Measurements from ENCODE around the gene LY6G5B. TPM values are rescaled to one million over a fixed set of nuclear protein-coding genes. Genes with fewer than 3 reads are reported as not detected.

Gene LY6G5B
- total and polyA plus RNA-seq, 4 donors: 1.6 to 25.1 (median 20.2) TPM

DNA sequence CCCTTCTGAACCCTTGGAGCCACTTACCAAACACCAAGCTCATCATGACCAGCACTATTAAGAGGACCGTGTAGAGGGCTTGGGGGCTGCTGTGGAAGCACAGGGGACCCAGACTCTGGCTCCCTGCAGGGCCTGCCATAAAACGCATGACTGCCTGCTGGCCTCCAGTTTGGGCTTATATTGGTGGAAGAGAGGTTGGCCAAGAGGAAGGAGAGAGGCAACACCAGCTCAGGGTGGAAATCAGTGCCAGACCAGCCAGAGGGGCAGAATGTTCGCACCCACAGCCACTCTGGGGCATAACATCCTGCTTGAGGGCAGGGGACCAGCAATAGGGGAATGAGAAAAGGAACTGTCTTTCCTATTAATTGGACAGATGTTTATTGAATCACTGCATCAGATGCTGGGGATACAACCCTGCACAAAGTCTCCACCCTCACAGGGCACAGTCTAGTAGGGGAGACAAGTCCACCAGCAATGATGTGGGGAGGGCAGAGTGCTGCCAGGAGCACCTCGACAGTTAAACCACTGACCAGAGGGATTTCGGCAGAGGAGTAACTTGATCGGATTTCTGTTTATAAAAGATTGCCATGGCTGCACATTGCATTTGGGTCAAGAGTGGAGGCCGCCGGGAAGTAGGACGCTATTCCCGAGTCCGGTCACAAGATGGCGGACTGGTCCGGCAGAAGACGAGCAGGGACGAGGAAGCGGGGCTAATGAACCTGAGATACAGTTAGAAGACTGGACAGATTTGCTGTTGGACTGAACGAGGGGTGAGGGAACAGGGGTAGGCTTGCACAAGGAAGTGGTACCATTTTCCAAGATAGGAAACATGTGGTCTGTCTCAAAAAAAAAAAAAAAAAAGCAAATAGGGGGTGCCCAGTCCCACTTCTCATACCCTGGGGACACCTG lies 10.7 kb downstream of the LY6G5B start, which contains the start of gene LY6G5C:
Gene LY6G5C (minus strand): TSS at position 842 of the 909 bp plus-strand sequence. CDS start 694 bp downstream, at position 148.
- H3K27me3 ChIP-seq (ENCODE audit: control insufficient read depth in 1 of 2, insufficient read depth in 2 of 2, low read length in 1 of 2): no peaks in the 10 kb centered on the region
- no peaks in the 10 kb centered on the region for H3K9me3 ChIP-seq (ENCODE audit: control insufficient read depth, low read length)
- peak; percentile 94 for ATAC-seq (ENCODE audit: low FRiP score)
- H3K27ac ChIP-seq (ENCODE audit: low read depth in 1 of 2, low read length in 2 of 2): no peak within 1 kb of the TSS
- WGBS, 2 donors: 11 to 12% methylated on average over 17 of the region's 17 CpGs
- no peaks in the 10 kb centered on the region for H3K36me3 ChIP-seq (ENCODE audit: control insufficient read depth in 1 of 2, insufficient read depth in 2 of 2, low read length in 1 of 2)
- intact Hi-C loops (cut with DNase I): loop anchor here (2.0 to 10.0 kb wide), 7 partner anchors 48 to 272 kb away; partner anchors contain the start of genes DDAH2 (in 1 of the 2), EHMT2 (in 1 of the 2) and NEU1 (in 1 of the 2)
- no peaks in the 10 kb centered on the region for H3K4me1 ChIP-seq (ENCODE audit: control insufficient read depth in 1 of 2, insufficient read depth in 2 of 2, low read length in 2 of 2)
- DNase-seq: peak; percentile 90 to 93
- H3K4me3 ChIP-seq (ENCODE audit: low read length in 2 of 2): peak within 1 kb of the TSS in 1 of 2 donors; percentile 56

DNA sequence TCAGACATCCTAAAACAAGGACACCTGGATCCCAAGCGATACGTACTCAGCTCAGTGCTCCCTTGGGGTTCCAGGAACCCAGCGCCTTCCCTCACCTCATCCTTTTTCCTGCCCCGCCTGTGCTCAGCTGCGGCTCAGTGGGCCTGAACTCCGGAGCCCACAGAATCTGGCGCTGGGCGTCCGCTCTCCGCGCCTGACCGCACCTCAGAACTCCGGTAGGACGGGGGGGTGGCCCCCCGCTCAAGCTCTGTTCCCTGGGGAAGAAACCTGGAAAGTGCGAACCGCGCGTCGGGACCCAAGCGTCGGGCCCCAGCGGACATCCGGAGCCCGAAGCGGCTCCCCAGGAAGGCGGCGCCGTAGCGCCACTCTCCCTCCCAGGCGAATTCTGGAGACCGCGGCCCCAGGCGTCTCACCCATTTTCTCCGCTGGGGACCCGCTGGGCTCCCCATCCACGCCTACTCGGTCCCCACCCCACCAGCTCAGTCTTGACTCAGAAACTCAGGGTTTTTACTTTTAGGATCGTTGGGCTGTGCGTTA lies 11.4 kb downstream of the LY6G5B start:
- ATAC-seq (ENCODE audit: low FRiP score): peak; percentile 79
- Histone ChIP-seq H3K27ac (ENCODE audit: low read depth in 1 of 2, low read length in 2 of 2) (no peak overlapping the region), H3K9me3 (ENCODE audit: control insufficient read depth, low read length) (no peaks in the 10 kb centered on the region), H3K4me1 (ENCODE audit: control insufficient read depth in 1 of 2, insufficient read depth in 2 of 2, low read length in 2 of 2) (no peaks in the 10 kb centered on the region), H3K27me3 (ENCODE audit: control insufficient read depth in 1 of 2, insufficient read depth in 2 of 2, low read length in 1 of 2) (no peaks in the 10 kb centered on the region), H3K4me3 (ENCODE audit: low read length in 2 of 2) (peak overlapping the region in 1 of 2 donors; percentile 56), H3K36me3 (ENCODE audit: control insufficient read depth in 1 of 2, insufficient read depth in 2 of 2, low read length in 1 of 2) (peaks cover 0 to under 1% of the 10 kb centered on the region in 2 donors)
- peak; percentile 68 to 85 for DNase-seq
- 1% methylated on average over 40 of the region's 40 CpGs for WGBS, 2 donors
- intact Hi-C loops (cut with DNase I): loop anchor here (2.0 to 10.0 kb wide), 7 partner anchors 48 to 271 kb away; partner anchors contain the start of genes DDAH2 (in 1 of the 2), EHMT2 (in 1 of the 2) and NEU1 (in 1 of the 2)

- ATAC-seq (ENCODE audit: low FRiP score) (no peak), DNase-seq (no peak)
- intact Hi-C loops (cut with DNase I): loop anchor here (5.0 to 10.0 kb wide), 5 partner anchors 89 to 269 kb away; partner anchors contain the start of genes EHMT2 (in 1 of the 2) and NEU1 (in 1 of the 2)
- Histone ChIP-seq H3K27me3 (ENCODE audit: control insufficient read depth in 1 of 2, insufficient read depth in 2 of 2, low read length in 1 of 2) (no peaks in the 10 kb centered on the region), H3K36me3 (ENCODE audit: control insufficient read depth in 1 of 2, insufficient read depth in 2 of 2, low read length in 1 of 2) (peaks cover 0 to 3% of the 10 kb centered on the region in 2 donors), H3K9me3 (ENCODE audit: control insufficient read depth, low read length) (no peaks in the 10 kb centered on the region), H3K27ac (ENCODE audit: low read depth in 1 of 2, low read length in 2 of 2) (no peak overlapping the region), H3K4me3 (ENCODE audit: low read length in 2 of 2) (no peak overlapping the region), H3K4me1 (ENCODE audit: control insufficient read depth in 1 of 2, insufficient read depth in 2 of 2, low read length in 2 of 2) (no peaks in the 10 kb centered on the region)
- 76 to 80% methylated on average over 13 of the region's 13 CpGs for WGBS, 2 donors
These were observed 13.8 kb downstream of the LY6G5B start for GRCh38 chr6:31683591-31683990.

- no peak for DNase-seq
- Histone ChIP-seq H3K36me3 (ENCODE audit: control insufficient read depth in 1 of 2, insufficient read depth in 2 of 2, low read length in 1 of 2) (peaks cover 0 to 3% of the 10 kb centered on the region in 2 donors), H3K9me3 (ENCODE audit: control insufficient read depth, low read length) (no peaks in the 10 kb centered on the region), H3K4me3 (ENCODE audit: low read length in 2 of 2) (no peak overlapping the region), H3K27ac (ENCODE audit: low read depth in 1 of 2, low read length in 2 of 2) (no peak overlapping the region), H3K4me1 (ENCODE audit: control insufficient read depth in 1 of 2, insufficient read depth in 2 of 2, low read length in 2 of 2) (no peaks in the 10 kb centered on the region), H3K27me3 (ENCODE audit: control insufficient read depth in 1 of 2, insufficient read depth in 2 of 2, low read length in 1 of 2) (no peaks in the 10 kb centered on the region)
- no peak for ATAC-seq (ENCODE audit: low FRiP score)
- WGBS, 2 donors: 79 to 80% methylated on average over 5 of the region's 5 CpGs
- intact Hi-C loops (cut with DNase I): loop anchor here (10.0 kb wide), 2 partner anchors 148 to 178 kb away; partner anchors contain the start of gene NEU1 (in 1 of the 2)
These were observed 16.7 kb downstream of the LY6G5B start for GRCh38 chr6:31686483-31686882.

DNA sequence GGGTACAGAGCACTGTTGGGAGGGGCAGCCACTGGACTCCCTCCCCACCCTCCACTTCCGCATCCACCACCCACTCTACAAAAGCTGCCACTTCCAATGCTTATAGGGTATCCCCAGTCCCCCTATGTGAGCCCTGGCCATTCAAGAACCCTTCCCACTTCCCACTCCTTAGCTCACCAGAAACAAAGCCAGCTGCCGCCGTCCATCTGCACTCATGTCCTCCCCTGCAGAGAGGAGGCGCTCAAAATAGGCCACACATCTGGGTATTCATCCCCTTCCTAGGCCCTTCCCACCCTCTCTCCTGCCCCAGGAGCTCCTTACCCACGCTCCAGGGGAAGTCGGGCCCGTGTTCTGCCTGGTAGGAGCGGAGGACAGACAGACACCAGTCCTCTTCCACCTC lies 17.5 kb downstream of the LY6G5B start:
- Histone ChIP-seq H3K27ac (ENCODE audit: low read depth in 1 of 2, low read length in 2 of 2) (no peak overlapping the region), H3K9me3 (ENCODE audit: control insufficient read depth, low read length) (no peaks in the 10 kb centered on the region), H3K36me3 (ENCODE audit: control insufficient read depth in 1 of 2, insufficient read depth in 2 of 2, low read length in 1 of 2) (peaks cover 0 to 6% of the 10 kb centered on the region in 2 donors), H3K4me3 (ENCODE audit: low read length in 2 of 2) (no peak overlapping the region), H3K27me3 (ENCODE audit: control insufficient read depth in 1 of 2, insufficient read depth in 2 of 2, low read length in 1 of 2) (no peaks in the 10 kb centered on the region), H3K4me1 (ENCODE audit: control insufficient read depth in 1 of 2, insufficient read depth in 2 of 2, low read length in 2 of 2) (no peaks in the 10 kb centered on the region)
- DNase-seq: no peak
- no peak for ATAC-seq (ENCODE audit: low FRiP score)
- intact Hi-C loops (cut with DNase I): loop anchor here (10.0 kb wide), 2 partner anchors 147 to 177 kb away; partner anchors contain the start of gene NEU1 (in 1 of the 2)
- WGBS, 2 donors: 84 to 87% methylated on average over 8 of the region's 8 CpGs

DNA sequence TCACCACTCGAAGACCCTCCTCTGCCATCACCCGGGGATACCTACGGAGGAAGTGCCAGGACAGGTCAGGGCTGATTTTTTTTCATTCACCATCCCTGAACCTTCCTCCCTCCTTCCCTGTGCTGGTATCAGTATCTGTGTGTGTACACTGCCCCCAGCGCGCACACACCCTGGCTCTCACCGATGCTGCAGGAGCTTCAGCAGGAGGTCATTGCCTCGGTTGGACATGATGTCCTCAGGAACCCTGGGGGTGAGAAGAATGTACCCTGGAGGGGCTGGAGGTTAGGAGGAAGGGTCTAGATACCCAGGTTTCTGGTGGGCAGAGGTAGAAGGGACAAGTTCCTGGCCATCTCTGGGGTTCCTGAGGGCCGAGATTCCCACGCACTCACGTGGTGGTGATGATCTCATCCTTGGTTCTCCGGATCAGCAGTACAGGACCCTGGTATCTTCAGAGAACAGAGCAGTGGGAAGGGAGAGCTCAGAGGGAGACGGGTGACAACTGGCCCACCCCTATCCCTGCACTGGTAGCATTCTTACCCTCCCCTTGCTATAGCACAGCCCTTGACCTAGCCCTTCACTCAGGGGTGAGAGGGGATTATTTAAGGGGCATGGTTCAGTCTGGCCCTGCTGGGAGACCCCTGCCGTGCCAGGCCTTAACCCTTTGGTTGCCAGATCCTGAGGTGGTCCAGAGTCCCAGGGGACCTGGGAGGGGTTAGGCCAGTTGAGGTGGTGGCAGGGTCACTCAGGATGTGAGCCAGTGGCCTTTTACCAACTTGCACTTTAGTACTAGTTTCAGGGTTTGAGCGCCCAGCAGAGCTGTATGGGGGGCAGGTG lies 18.3 kb downstream of the LY6G5B start:
- 73 to 80% methylated on average over 14 of the region's 14 CpGs for WGBS, 2 donors
- no peaks in the 10 kb centered on the region for H3K4me1 ChIP-seq (ENCODE audit: control insufficient read depth in 1 of 2, insufficient read depth in 2 of 2, low read length in 2 of 2)
- DNase-seq (no peak), ATAC-seq (ENCODE audit: low FRiP score) (no peak)
- H3K4me3 ChIP-seq (ENCODE audit: low read length in 2 of 2): no peak overlapping the region
- H3K27ac ChIP-seq (ENCODE audit: low read depth in 1 of 2, low read length in 2 of 2): no peak overlapping the region
- no peaks in the 10 kb centered on the region for H3K27me3 ChIP-seq (ENCODE audit: control insufficient read depth in 1 of 2, insufficient read depth in 2 of 2, low read length in 1 of 2)
- intact Hi-C loops (cut with DNase I): loop anchor here (10.0 kb wide), 2 partner anchors 147 to 177 kb away; partner anchors contain the start of gene NEU1 (in 1 of the 2)
- peaks cover 0 to 6% of the 10 kb centered on the region in 2 donors for H3K36me3 ChIP-seq (ENCODE audit: control insufficient read depth in 1 of 2, insufficient read depth in 2 of 2, low read length in 1 of 2)
- no peaks in the 10 kb centered on the region for H3K9me3 ChIP-seq (ENCODE audit: control insufficient read depth, low read length)

GRCh38 chr6:31689249-31690110 lies 19.7 kb downstream of the LY6G5B start:
- no peak overlapping the region for H3K4me3 ChIP-seq (ENCODE audit: low read length in 2 of 2)
- H3K27ac ChIP-seq (ENCODE audit: low read depth in 1 of 2, low read length in 2 of 2): no peak overlapping the region
- H3K9me3 ChIP-seq (ENCODE audit: control insufficient read depth, low read length): no peaks in the 10 kb centered on the region
- DNase-seq: no peak
- no peaks in the 10 kb centered on the region for H3K27me3 ChIP-seq (ENCODE audit: control insufficient read depth in 1 of 2, insufficient read depth in 2 of 2, low read length in 1 of 2)
- ATAC-seq (ENCODE audit: low FRiP score): no peak
- peaks cover 0 to 6% of the 10 kb centered on the region in 2 donors for H3K36me3 ChIP-seq (ENCODE audit: control insufficient read depth in 1 of 2, insufficient read depth in 2 of 2, low read length in 1 of 2)
- WGBS, 2 donors: 75 to 76% methylated on average over 11 of the region's 11 CpGs
- intact Hi-C loops (cut with DNase I): loop anchor here (10.0 kb wide), 3 partner anchors 145 to 195 kb away; partner anchors contain the start of gene NEU1 (in 1 of the 2)
- no peaks in the 10 kb centered on the region for H3K4me1 ChIP-seq (ENCODE audit: control insufficient read depth in 1 of 2, insufficient read depth in 2 of 2, low read length in 2 of 2)

Data from aorta (tissue), 5 donors.